Fibroblast of the conjunctiva (primary cell): Measurements from ENCODE around the gene TOP1.
"Not testable (repeated sequence)": the region's sequence is repeated elsewhere in the genome, so short reads cannot be mapped to it uniquely, and the experiment has no call there.

ENCODE experiments used
- DNase-seq: peaks from one replicate; pipeline ENCODE4 v3.0.0-alpha.2; 2010; ENCODE audit warnings: low read depth

TOP1 gene

DNA sequence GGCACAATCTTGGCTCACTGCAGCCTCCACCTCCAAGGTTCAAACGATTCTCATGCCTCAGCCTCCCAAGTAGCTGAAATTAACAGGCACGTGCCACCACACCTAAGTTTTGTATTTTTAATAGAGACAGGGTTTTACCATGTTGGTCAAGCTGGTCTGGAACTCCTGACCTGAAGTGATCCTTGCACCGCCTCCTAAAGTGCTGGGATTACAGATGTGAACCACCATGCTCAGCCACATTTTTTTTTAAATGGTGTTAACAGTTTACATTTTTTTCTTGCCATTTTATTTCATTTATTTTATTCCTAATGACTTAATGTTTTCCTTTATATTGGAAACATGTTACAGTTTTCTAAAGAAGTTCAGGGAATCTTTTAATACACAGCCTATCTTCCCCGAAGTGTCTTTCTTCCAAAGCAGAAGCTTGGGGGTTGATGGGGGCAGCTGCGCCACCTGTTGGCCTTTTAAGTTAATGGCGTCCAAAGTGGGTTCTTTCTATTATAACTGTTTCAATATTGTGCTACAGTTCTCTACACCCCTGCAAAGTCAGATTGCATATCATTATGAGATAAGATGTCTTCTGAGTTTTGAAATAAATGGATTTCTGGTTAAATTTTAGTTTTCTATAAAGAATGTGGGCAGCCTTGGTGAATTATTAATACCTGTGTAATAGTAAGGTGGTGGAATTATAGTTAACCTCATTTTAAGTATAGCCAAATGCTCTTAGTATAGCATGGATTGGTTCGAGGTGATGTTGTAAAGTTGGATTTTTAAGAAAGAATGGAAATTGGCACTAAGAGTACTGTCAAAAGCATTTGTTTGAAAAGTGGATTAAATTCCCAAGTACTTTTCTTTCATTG, 66.7 kb downstream of the TOP1 start:
- peak; percentile 58 for DNase-seq

DNA sequence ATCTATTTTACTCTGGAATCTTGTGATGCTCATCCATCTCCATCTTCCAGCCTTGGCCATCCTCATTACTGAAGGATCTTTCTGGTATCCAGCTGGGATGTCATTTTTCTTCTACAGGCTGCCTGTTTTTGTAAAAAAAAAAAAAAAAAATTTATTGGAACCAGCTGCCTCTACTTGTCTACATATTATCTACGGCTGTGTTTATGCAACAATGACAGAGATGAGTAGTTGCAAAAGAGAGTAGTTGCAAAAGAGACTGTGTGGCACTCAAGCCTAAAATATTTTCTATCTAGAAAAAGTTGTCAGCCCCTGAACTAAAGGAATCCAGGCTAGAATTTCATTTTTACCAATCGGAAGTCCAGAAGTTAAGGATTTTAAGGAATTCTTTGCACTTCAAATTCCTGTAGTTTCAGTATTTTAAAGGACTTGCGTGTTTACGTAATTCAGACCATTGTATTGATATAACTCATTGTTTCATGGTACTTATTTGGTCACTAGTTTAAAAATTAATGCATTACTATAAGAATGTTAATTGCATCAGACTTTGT, 70.2 kb downstream of the TOP1 start:
- DNase-seq: peak; percentile 48

DNA sequence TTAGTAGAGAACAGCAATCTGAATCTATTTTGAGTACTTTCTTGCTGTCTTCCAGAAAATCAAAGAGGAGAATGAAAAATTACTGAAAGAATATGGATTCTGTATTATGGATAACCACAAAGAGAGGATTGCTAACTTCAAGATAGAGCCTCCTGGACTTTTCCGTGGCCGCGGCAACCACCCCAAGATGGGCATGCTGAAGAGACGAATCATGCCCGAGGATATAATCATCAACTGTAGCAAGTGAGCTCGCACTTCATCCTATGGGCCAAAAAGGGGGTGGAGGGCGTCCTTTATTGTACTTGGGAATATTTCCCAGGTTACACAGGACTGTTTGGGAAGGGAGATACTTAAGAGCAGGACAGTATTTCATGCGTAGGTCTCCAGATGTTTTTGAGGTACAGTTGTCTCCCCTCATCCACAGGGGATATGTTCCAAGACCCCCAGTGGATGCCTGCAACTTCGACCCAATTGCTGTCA, 71.4 kb downstream of the TOP1 start:
- DNase-seq: no peak

DNA sequence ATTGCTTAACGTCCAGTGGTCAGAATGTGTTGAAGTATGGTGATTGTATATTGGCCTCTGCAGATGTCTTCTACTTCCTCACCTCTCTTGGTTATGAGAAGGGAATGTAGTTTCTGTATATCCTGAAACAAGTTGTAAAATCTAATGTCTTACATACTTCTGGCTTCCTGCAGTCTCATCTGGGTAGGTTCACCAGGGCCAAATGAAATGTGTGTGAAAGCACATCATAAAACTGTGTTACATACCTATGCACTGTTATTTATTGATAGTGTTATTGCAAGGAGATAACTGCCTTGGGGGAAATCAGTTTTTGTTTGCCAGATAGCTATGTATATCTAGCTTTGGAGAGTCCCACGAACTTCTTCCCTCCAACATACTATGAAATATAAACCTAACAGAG, 73.0 kb downstream of the TOP1 start:
- DNase-seq: no peak

DNA sequence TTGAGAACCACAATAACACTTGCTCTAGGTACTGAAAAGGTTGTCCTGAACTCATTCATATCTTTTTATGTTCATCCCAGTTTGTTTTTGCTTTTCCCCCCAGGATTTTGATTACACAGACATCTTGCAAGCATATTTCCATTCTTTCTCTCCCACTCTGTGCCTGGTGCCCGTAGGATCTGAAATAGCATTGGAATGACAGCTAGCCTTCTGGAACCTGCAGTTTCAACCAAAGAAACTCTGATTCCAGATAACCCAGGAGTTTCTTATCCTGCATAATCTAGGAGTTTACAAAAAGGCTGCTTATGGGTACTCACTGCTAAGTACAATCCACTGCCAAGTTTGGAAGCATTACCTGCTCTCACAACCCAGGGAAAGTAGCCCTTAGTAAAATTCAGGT, 79.9 kb downstream of the TOP1 start:
- DNase-seq: no peak

DNA sequence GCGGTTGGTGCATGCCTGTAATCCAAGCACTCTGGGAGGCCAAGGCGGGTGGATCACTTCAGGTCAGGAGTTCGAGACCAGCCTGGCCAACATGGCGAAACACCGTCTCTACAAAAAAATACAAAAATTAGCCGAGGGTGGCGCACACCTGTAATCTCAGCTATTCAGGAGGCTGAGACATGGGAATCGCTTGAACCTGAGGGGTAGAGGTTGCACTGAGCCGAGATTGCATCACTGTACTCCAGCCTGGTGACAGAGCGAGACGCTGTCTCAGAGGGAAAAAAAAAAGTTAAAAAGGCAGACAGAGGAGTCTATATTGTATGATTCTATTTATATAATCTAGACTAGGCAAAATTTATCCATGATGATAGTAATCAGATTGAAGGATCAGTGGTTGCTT, 81.4 kb downstream of the TOP1 start:
- DNase-seq: no peak

DNA sequence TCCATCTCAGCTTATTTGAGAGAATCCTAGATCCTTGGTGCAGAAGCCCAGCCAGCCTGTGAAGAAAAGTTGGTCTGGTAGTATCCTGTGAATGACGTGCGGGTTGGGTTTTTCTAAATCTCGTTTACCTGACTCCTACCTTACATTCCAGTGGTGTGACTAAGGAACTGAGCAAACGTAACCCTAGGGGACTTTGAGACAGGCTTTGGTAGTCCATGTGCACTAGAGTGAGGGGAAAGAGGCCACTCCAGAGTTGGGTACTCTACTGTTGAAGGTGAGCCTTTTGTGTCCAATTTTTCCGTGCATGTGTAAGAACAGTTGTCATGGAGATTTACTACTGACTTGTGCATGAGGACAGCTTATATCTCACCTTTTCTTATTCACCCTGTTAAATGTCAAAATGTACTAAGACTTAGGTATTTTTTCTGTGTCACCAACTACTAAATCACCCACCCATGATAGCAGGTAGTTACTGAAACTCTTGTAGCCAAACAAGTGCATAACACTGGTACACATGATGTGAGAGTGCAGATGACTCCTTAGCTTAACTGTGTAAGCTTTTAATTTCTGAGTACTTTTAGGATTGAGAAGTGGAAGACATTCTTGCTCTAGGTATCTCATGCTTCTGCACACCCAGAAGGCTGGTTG, 82.4 kb downstream of the TOP1 start:
- no peak for DNase-seq

DNA sequence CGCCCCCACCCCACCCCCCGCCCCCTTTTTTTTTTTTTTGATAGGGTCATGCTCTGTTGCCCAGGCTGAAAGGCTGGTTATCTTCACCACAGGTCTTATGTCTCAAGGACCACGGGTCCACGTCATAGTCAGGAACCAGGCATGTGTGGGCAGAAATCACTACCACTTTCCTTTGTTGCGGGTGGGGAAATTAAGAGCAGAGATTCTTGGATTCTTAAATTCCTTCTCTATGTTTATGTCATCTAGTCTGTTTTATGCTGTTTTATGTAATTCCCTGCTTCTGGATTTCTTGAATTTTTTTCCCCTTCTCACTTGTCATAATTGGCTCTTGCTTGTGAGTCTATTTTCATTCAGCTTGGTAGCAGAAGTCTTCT, 82.9 kb downstream of the TOP1 start:
- no peak for DNase-seq

DNA sequence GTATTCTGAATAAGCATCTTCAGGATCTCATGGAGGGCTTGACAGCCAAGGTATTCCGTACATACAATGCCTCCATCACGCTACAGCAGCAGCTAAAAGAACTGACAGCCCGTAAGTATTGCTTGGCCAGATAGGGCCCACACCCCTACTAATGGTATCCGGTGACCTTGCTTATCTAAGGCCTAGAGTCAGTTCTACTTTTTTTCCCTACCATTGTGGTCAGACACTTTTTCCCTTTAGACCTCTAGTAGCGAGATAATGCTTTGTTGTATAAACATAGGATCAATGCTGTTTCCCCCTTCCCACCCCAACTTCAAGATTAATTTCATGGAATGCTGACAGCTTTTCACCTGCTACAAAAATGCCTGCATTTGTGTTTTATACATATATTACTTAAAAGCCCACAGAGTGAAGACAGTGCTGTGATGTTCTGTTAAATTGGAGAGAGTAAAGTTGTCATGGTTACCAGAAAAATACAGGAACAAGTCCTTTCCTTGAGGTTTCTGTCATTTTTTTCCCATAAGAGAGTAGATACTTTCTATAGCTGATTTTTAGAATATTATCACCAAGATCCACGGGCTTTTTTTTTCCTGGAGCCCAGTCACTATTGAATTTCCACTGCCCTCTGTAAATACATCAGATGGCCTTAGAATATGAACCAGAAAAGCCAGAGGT, 87.8 kb downstream of the TOP1 start:
- DNase-seq: no peak

DNA sequence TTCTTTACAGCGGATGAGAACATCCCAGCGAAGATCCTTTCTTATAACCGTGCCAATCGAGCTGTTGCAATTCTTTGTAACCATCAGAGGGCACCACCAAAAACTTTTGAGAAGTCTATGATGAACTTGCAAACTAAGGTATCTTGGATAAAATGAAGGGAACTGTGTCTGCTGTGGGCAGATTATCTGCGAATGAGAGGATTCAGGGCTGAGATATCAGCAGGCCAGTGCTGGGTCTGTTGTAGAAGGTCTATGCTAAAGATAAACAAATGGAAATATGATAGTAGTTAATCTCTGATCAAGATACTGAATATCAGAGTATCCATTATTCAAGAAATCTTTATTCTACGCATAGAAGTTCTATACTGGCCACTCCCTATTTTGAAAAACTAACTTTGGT, 89.5 kb downstream of the TOP1 start:
- DNase-seq: not testable (repeated sequence)

DNA sequence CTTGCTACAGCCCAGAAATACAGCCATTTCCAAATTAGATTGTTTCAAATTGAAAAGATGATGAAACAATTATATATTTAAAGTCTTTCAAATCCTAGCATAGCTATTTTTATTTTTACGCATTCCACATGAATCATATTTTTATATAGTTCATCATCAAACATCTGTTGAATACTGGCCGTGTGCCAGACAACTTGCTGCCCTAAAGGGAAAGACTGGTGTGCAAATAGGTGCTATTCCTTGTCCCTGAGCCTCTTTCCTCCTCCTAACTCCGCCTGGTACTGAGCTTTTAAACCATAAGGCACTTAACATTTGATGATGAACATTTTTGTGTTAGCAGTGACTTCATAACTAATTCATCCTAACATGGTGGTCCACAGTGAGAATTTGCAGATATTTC, 90.0 kb downstream of the TOP1 start:
- no peak for DNase-seq

DNA sequence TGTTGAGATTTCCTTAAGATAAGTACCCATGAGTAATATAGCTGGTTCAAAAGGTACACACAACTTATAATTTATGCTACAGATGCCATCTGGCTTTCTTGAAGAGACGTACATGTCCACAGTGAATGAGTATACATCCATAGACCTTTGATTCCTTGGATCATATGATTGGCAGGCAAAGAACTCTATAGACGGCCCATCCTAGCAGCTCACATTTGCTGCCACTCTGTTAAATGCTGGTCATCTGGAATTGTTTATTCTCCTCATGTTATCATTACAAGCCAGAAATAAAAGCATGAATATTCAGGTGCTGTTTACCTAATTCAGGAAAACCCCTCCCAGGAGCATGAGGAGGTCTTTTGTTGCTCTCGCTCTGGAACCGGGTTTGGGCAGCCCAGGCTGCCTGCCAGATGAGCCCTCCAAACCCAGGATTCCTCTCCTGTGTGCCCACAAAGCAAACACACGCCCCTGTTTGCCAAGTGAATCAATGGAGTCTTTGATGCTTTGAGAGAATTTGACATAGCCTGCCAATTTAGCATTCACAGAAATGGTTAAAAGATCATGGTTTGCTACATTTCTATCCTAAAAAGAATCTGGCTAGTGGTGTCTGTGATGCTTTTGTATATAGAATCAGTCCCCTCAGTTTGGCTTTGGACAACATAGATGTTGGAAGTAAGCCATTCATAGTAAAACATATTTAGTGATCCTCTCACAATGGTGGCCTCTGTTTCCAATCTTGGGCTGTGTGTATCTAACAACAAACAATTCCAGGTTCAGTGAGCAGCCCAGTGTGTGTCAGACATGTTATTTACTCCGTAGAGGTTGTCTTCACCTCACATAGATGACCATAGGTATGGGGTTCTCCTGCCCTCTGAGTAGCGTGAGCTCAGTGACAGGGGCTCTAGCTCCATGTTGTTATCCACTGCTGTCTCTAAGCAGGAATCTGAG, 91.3 kb downstream of the TOP1 start:
- no peak for DNase-seq

DNA sequence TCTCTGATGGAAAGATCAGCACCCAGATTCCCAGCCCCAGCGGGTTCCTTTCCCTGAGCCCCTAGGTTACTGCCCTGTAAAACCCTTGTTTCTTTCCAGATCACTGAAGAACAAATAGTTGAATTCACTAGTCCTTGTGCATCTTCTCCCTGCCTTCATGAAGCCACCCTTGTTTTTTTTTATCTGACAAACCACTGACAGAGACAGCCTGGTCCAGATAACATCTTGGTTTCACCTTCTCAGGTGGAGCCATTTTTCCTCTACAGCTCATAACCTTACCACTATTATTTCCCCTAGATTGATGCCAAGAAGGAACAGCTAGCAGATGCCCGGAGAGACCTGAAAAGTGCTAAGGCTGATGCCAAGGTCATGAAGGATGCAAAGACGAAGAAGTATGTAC, 92.8 kb downstream of the TOP1 start:
- DNase-seq: no peak

DNA sequence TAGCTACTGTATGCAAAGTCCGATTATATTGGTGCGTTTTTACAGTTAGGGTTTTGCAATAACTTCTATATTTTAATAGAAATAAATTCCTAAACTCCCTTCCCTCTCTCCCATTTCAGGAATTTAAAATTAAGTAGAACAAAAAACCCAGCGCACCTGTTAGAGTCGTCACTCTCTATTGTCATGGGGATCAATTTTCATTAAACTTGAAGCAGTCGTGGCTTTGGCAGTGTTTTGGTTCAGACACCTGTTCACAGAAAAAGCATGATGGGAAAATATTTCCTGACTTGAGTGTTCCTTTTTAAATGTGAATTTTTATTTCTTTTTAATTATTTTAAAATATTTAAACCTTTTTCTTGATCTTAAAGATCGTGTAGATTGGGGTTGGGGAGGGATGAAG, 95.0 kb downstream of the TOP1 start:
- DNase-seq: no peak

DNA sequence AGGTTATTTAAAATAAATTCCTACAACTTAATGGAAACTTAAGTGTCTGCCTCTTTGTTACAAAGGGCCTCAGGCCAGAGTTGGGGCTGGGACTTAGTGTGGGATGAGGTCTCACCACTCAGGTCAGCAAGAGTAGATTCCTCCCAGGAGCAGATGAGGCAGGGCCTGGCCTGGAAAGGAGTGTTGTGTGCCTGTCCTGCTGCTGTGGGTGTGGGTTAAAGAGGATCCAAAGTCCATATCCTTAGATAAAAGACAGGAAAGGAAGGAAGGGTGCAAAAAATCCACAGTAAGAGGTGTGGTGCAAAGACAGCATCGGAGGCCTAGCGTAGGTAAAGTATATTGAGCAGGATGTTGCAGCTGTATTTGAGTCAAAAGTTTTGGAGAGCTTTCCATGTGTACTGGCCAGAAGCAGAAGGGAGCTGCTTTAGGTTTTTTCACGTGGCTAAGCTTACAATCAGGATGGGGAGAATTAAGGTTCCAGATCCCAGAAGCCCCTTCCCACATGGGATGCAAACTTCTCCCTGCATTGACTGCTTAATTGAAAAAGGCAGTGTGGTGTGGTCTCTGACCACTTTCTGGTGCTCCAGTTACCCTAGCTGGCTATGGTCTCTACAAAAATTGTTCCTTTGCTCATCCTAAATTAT, 96.0 kb downstream of the TOP1 start:
- no peak for DNase-seq

DNA sequence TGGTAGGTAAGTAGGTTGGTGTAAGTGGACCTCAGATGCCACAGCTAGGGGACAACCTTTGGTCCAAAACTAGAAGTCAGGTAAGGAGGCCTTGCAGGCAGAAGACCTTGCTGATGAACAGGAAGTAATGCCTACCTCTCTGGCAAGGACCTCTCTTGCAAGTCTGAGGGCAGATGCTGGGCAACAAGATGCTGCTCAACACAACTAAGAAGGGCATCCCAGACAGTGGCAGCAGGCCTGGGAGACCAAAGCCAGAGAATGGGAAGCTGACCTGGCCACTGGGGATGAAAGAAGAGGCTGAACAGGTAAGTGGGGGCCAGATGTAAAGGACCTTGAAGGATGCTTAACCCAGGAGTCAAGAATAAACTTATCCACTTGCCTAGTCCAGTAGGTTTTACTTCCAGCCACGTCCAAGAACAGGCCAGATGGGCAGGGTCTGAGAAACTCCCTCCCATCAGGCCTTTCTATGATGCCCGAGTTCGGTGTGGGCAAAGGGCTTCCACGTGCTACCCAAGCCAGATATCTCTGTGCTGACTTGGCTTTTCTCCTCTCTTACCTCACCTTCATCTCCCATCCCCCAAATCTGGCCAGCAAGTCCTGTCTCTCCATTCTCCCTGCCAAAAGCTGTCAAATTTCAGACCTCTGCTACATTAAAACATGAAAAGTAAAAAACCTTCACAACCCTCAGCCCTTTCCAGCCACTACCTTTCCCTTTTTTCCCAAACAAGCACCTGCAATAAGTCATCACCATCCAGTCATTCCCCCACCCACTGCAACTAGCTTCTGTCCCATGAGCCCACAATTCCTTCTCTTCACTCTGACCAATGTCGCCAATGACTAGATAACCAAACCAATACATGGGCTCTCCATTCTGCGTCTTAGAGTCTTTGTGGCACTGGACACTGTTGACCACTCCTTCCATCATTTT, 97.2 kb downstream of the TOP1 start:
- no peak for DNase-seq

DNA sequence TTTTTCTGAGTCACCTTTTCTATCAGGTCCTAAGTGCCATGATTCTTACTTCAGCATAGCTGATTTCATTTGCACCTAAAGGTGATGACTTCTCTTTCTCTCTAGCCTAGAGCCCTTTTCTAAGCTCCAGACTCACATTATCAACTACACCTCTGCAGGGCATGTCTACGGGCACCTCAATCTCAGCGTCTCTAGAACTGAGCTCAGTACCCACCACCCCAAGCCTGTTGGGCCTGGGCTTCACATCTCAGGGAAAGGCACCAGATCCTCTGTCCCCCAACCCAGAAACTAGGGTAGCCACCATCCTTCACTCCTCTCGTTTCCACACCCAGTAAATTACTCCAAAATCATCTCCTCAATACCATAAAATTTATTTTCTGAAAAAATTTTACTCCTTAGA, 98.1 kb downstream of the TOP1 start:
- no peak for DNase-seq

DNA sequence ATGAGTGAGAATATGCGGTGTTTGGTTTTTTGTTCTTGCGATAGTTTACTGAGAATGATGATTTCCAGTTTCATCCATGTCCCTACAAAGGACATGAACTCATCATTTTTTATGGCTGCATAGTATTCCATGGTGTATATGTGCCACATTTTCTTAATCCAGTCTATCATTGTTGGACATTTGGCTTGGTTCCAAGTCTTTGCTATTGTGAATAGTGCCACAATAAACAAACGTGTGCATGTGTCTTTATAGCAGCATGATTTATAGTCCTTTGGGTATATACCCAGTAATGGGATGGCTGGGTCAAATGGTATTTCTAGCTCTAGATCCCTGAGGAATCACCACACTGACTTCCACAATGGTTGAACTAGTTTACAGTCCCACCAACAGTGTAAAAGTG, 99.7 kb downstream of the TOP1 start:
- DNase-seq: not testable (repeated sequence)

DNA sequence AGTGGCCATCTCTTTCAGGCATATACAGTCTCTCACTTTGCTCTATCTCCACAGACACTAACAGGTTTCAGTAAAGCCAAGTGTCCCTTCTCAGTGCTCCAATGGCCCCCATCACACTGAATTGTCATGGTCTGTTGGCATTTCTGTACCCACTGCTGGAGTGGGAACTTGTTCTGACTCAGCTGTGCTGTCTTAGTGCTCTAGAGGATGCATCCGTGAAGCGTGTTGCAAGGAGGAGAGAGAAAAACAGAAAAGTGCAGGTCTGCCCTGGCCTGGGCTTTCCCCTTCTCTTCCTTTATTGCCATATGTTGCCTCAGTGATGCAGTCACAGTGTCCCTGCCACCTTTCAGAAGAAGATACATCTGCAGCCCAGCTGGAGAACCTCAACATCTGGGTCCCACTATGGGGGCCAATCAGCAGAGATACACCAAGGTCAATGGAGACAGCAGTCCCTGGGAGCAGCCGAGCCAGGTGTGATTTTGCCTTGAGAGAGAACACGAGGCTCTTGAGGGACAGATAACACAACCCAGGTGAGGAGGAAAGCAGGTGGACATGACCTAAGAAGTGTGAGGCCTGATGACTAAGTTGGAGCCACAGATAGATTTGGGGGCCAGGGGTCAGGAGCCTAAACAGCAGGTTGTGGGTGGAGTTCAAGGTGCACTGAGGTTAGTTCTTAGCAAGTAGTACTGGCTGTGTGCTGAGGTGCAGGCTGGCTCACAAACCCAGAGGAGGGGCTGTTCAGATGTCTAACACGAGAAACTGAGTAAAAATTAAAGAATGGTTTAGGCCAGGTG, 103.2 kb downstream of the TOP1 start:
- DNase-seq: no peak
